D721Med (cell line): ENCODE data around the gene NPAS2.

Source experiments
- DNase-seq: peaks from one replicate; pipeline ENCODE4 v3.0.0; 2011; ENCODE audit warnings: low spot score; ENCODE audit not compliant: insufficient read length
- FAIRE-seq: peaks from 2 replicates; lab custom pipeline; 2011; peaks lifted over from hg19 to GRCh38; lab: Jason Lieb, UNC
- CTCF ChIP-seq: IDR thresholded peaks from 2 replicates; pipeline ENCODE4 v1.5.1; 2012; ENCODE audit warnings: mild to moderate bottlenecking, control low read depth; ENCODE audit not compliant: insufficient read depth; ENCODE audit errors: missing control alignments

NPAS2 gene

GRCh38 chr2:100785626-100786296 is 34.2 kb upstream of the NPAS2 start:
- DNase-seq: no peak
- TF ChIP-seq CTCF: no peak
- FAIRE-seq: no peak

GRCh38 chr2:100786297-100786658 is 33.7 kb upstream of the NPAS2 start:
- no peak for TF ChIP-seq CTCF
- no peak for FAIRE-seq
- DNase-seq: no peak

GRCh38 chr2:100786985-100787384 is 33.0 kb upstream of the NPAS2 start:
- no peak for FAIRE-seq
- TF ChIP-seq CTCF: no peak
- no peak for DNase-seq

- no peak for FAIRE-seq
- no peak for DNase-seq
- TF ChIP-seq CTCF: no peak
Measured at GRCh38 chr2:100789361-100789760, 30.6 kb upstream of the NPAS2 start.

GRCh38 chr2:100791294-100791935 is 28.5 kb upstream of the NPAS2 start:
- no peak for TF ChIP-seq CTCF
- FAIRE-seq (no peak), DNase-seq (no peak)

- no peak for TF ChIP-seq CTCF
- DNase-seq (no peak), FAIRE-seq (no peak)
Measured at GRCh38 chr2:100791936-100792308, 28.0 kb upstream of the NPAS2 start.

- FAIRE-seq (no peak), DNase-seq (no peak)
- no peak for TF ChIP-seq CTCF
Measured at GRCh38 chr2:100793220-100793619, 26.7 kb upstream of the NPAS2 start.
